HG03469 (cell line): ENCODE results near the gene RFNG.

Experiments
- ATAC-seq: cut with Tn5 transposase; IDR thresholded peaks from one replicate; pipeline ENCODE4 v1.9.1; 2021; ENCODE audit warnings: mild to moderate bottlenecking, moderate library complexity, moderate number of reproducible peaks; ENCODE audit not compliant: unreplicated experiment

Gene RFNG

GRCh38 chr17:82029990-82030469 lies 21.6 kb downstream of the RFNG start:
- no peak for ATAC-seq

GRCh38 chr17:82029391-82029790 lies 22.2 kb downstream of the RFNG start:
- no peak for ATAC-seq

DNA sequence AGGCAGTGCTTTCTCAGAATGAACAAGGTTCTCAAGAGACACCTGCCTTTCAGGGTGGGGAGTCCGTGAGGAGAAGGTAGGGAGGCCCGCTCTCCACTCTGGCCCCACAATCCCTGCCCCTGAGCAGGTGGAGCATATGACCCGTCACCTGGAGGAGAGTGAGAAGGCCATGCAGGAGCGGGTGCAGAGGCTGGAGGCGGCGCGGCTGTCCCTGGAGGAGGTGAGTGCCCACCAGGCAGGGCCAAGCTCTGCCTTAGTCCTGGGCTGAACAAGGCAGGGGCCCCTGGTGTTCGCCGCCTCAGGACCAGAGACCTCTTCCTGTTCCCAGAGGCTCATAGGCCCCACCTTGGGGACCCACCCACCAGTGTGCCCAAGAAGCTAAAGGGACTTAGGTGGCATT lies 22.6 kb downstream of the RFNG start:
- ATAC-seq: no peak

DNA sequence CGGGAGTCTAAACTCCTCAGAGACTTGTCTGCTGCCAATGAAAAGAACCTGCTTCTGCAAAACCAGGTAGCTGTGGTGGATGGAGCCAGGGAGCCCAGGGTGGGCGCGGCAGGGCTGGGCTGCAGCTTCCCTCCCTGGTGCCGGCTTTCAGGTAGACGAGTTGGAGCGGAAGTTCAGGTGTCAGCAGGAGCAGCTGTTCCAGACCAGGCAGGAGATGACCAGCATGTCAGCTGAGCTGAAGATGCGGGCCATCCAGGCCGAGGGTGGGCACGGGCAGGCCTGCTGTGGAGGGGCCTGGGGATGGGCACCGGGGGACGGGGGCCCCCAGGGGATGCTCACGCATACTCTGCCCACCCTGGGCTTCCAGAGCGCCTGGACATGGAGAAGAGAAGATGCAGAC lies 23.4 kb downstream of the RFNG start:
- ATAC-seq: no peak

GRCh38 chr17:82025401-82026107 lies 26.1 kb downstream of the RFNG start:
- ATAC-seq: no peak

GRCh38 chr17:82024859-82025258 lies 26.8 kb downstream of the RFNG start:
- no peak for ATAC-seq

- no peak for ATAC-seq
These were observed 28.0 kb downstream of the RFNG start for GRCh38 chr17:82023447-82024241.

DNA sequence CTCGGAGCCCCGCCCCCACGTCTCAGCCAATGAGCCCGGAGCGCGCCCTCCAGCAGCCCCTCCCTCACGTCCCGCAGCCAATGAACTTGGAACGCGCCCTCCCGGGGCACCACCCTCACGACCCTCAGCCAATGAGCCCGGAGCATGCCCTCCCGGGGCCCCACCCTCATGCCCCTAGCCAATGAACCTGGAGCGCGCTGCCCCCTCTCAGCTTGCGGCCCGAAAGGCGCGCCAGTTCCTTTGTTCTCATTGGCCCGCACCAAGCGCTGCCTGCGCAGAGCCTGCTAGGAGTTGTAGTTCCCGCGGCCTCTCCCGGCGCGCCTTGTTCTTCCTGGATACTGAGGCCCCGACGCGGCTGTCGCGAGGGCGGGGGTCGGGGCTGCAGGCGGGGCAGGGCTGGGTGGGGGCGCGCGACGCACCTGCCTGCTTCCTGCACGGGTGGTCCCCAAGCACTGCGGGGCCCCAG lies 28.6 kb downstream of the RFNG start, which contains the start of gene LRRC45:
Gene LRRC45 (plus strand): TSS at position 325 of the 466 bp plus-strand sequence. CDS start 339 bp downstream, outside the sequence.
- peak; percentile 73 for ATAC-seq

DNA sequence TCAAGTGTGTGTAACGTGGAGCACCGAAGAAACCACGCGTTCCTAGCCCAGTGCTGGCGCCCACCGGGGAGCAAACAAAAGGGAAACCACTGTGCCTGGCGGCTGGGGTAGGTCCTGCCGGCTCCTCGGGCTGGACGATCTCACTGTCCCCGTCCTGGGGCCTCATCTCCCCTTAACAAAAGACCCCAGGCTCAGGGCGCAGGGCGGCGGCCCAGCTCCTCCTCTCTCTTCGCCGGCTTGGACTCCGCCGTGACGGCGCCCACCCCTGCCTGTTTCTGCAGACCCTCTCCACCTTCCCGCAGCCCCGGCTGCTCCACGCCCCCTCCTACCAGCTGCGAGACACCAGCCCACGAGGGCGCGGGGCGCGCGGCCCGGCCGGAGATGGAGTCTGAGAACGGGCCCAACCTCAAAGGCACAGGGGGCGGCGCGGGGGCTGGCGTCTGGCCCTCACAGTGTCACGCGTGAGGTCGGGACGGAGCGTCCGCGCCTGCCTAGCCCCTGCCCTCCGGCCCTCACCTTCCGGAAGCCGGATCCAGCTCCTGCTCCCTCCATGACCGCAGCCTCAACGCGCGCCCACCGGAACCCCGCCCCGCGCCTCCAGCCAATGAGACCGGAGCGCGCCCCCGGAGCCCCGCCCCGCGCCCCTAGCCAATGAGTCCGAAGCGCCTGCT lies 29.2 kb downstream of the RFNG start, which contains the start of gene CENPX:
Gene CENPX (minus strand): TSS at position 569 of the 671 bp plus-strand sequence. CDS start 17 bp downstream, at position 552.
- ATAC-seq: no peak

GRCh38 chr17:82021900-82022309 lies 29.7 kb downstream of the RFNG start:
- no peak for ATAC-seq

DNA sequence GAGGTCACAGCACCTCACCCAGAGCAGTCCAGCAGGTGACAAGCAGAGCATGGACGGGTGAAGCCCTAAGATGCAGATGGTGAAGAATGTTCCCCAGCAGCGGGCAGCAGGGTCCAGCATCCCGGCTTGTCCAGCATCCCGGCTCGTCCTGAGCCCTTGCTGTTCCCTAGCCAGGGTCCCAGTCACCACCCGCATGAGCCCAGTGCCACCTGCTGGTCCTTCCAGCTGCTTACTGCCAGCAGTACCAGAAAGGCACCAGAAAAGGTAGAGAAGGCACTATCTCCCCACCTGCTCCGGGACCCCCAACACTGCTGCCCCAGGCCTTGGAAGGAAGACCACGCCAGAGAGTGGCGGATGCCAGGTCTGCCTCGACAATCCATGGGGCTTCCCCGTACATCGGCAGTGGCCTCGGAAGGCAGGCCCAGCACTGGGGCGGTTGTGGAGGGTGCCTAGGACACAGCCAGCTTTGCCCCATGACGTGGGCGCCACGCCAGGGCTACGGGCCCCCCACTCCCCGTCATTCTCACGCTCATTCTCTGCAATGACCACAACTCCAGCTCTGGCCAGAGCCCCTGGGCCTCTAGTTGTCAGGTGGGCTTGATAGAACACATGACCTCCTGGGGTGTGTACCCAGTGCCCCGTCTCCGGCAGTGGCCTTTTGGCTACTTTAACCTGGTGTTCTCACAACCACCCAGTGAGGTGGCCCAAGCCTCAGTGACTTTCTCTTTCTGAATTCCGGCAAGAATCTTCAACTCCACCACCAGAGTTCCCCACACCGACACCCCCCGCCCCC lies 30.3 kb downstream of the RFNG start:
- no peak for ATAC-seq

GRCh38 chr17:82020572-82021106 lies 31.0 kb downstream of the RFNG start:
- no peak for ATAC-seq

GRCh38 chr17:82019690-82020571 lies 31.7 kb downstream of the RFNG start:
- no peak for ATAC-seq

GRCh38 chr17:82018989-82019689 lies 32.5 kb downstream of the RFNG start:
- no peak for ATAC-seq

DNA sequence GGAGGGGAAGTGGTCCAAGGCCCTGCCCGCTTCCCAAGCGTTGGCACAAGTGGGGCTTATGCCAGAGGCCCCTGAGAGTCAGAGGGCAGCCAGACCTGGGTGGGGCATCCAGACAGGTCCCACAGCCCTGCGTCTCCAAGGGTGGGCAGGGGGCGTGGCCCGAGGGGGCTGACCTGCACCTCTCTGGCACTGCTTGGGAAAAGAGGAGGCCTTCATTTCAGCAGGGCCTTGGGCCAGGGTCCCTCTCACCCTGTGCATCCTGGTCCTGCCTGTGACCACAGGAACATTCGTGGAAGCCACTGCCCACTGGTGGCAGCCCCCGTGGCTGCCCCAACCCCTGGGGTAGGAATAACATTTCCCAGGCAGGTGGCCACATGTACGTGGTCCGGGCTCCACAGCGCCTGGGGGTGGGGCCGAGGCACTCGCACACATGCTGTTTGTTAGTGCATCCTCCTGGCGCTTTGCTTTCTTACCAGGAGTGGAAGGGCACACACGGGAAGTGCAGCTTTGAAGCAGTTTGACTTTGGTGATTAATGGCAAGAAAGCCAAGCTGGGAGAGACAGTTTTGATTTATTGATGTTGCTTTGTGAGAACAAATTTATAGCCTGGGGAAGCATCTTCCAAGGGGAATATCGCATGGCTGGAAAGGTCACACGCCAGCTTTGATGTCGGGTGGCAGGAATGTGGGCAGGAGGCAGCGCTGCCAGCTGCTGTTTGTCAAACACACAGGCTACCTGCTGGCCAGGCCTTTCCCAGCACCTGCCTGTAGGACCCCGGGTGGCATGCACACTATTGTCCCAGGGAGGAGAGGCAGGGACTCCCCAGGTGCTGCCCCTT lies 33.2 kb downstream of the RFNG start:
- no peak for ATAC-seq

- ATAC-seq: no peak
These were observed 33.9 kb downstream of the RFNG start for GRCh38 chr17:82017612-82018151.

GRCh38 chr17:82016875-82017459 lies 34.6 kb downstream of the RFNG start:
- no peak for ATAC-seq
